K562 (cell line): ENCODE measurements around the gene CCDC174. TPM values are rescaled to one million over a fixed set of nuclear protein-coding genes. Genes with fewer than 3 reads are reported as not detected.
A peak's percentile ranks its signal among the peaks of the same experiment; 100 is the strongest.

ENCODE experiments used
- CBFA2T2 ChIP-seq: fragments of 450-650 bp; conservative IDR thresholded peaks from 2 replicates; pipeline ENCODE4 v1.6.1; 2017; ENCODE audit warnings: mild to moderate bottlenecking
- ELK3 ChIP-seq: fragments of 450-650 bp; formaldehyde crosslinking; IDR thresholded peaks from 2 replicates; pipeline ENCODE4 v1.4.0; 2020; ENCODE audit warnings: mild to moderate bottlenecking
- GATAD2A ChIP-seq: fragments of 450-650 bp; IDR thresholded peaks from 2 replicates; pipeline ENCODE4 v1.6.1; 2017
- HNRNPL ChIP-seq: fragments of 200-400 bp; formaldehyde crosslinking; IDR thresholded peaks from 2 replicates; pipeline ENCODE4 v1.6.1; 2017; ENCODE audit warnings: low read depth, mild to moderate bottlenecking, low read length
- HNRNPLL ChIP-seq: fragments of 200-400 bp; formaldehyde crosslinking; IDR thresholded peaks from 2 replicates; pipeline ENCODE4 v1.6.1; 2017; ENCODE audit warnings: low read length, low read depth, mild to moderate bottlenecking; ENCODE audit not compliant: poor library complexity, severe bottlenecking
- MYC ChIP-seq, 2 experiments: fragments of 250-450 bp in 1 of 2; sonication (Bioruptor Pico) in 1 of 2; IDR thresholded peaks; 2 replicates each; pipeline versions ENCODE4 v1.5.1 to v1.6.1; 2012 to 2021; ENCODE audit warnings: low read depth in 2 of 2, borderline replicate concordance in 1 of 2, improper control_type of control experiment in 1 of 2, low read length in 1 of 2, mild to moderate bottlenecking in 1 of 2, moderate library complexity in 1 of 2
- RBFOX2 ChIP-seq: fragments of 200-400 bp; formaldehyde crosslinking; IDR thresholded peaks from 2 replicates; pipeline ENCODE4 v1.6.1; 2017; ENCODE audit warnings: low read depth, mild to moderate bottlenecking, low read length, moderate library complexity
- RFX1 ChIP-seq: fragments of 450-650 bp; IDR thresholded peaks from 2 replicates; pipeline ENCODE4 v1.6.1; 2016; ENCODE audit warnings: mild to moderate bottlenecking, moderate library complexity
- SMAD4 ChIP-seq: fragments of 250-450 bp; sonication (Bioruptor Pico); conservative IDR thresholded peaks from 2 replicates; pipeline ENCODE4 v1.8.0; 2021; ENCODE audit warnings: inconsistent platforms, mild to moderate bottlenecking, moderate library complexity
- ZBTB1 ChIP-seq: sonication (generic); formaldehyde crosslinking; IDR thresholded peaks from 2 replicates; pipeline ENCODE4 v1.8.1; 2023; ENCODE audit warnings: missing genetic modification reagents, low read depth, mild to moderate bottlenecking, borderline replicate concordance
- ZBTB17 ChIP-seq: fragments of 450-650 bp; formaldehyde crosslinking; IDR thresholded peaks from 2 replicates; pipeline ENCODE4 v1.4.0; 2020; ENCODE audit warnings: mild to moderate bottlenecking
- ZNF274 ChIP-seq: IDR thresholded peaks from 2 replicates; pipeline ENCODE4 v1.6.1; 2011; ENCODE audit warnings: low read depth, mild to moderate bottlenecking, low read length, moderate library complexity, borderline replicate concordance
- polyA plus RNA-seq, 8 experiments: library from polyadenylated mRNA; depleted of rRNA in 4 of 8; stranded (reverse) in 5 of 8; unstranded in 3 of 8; fragments of >200 nt; fragmentation: Nextera tagmentation in 2 of 8; fragmentation: Illumina TruSeq in 1 of 8; extraction: Ambion mirVana in 2 of 8; extraction: Trizol in 1 of 8; gene quantifications; 2 replicates each; pipeline versions ENCODE4 v1.2.1 to v1.2.3, GENCODE V29; 2011 to 2014; ENCODE audit warnings: inconsistent platforms in 1 of 8, missing spikeins in 1 of 8
- total RNA-seq, 7 experiments: library from RNA; depleted of rRNA in 6 of 7; stranded (reverse); fragments of >200 nt in 6 of 7; fragmentation: Illumina TruSeq in 2 of 7; extraction: Trizol in 2 of 7; gene quantifications; 2 replicates each; pipeline versions ENCODE4 v1.2.1 to v1.2.3, GENCODE V29; 2011 to 2021; ENCODE audit warnings: low replicate concordance in 1 of 7
- TF ChIP-seq, protein P1 (sequence below): fragments of 250-450 bp; sonication (Bioruptor Pico); IDR thresholded peaks from 2 replicates; pipeline ENCODE4 v1.4.0; 2020; ENCODE audit warnings: mild to moderate bottlenecking
- TF ChIP-seq, protein P2 (sequence below): fragments of 450-650 bp; IDR thresholded peaks from 2 replicates; pipeline ENCODE4 v1.6.1; 2016; ENCODE audit warnings: low read depth

CCDC174 gene
- total and polyA plus RNA-seq, 9 of the 15 experiments (the other 6 are each of a cell fraction or from before 2014, with no cell fraction given) = 7.4 to 41.0 (median 28.5) TPM

- TF ChIP-seq, protein P1, sequence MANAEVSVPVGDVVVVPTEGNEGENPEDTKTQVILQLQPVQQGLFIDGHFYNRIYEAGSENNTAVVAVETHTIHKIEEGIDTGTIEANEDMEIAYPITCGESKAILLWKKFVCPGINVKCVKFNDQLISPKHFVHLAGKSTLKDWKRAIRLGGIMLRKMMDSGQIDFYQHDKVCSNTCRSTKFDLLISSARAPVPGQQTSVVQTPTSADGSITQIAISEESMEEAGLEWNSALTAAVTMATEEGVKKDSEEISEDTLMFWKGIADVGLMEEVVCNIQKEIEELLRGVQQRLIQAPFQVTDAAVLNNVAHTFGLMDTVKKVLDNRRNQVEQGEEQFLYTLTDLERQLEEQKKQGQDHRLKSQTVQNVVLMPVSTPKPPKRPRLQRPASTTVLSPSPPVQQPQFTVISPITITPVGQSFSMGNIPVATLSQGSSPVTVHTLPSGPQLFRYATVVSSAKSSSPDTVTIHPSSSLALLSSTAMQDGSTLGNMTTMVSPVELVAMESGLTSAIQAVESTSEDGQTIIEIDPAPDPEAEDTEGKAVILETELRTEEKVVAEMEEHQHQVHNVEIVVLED (CRISPR knock-in tag) = peak; percentile 94
- TF ChIP-seq RFX1 = no peak
- TF ChIP-seq GATAD2A = no peak
- TF ChIP-seq, protein P2, sequence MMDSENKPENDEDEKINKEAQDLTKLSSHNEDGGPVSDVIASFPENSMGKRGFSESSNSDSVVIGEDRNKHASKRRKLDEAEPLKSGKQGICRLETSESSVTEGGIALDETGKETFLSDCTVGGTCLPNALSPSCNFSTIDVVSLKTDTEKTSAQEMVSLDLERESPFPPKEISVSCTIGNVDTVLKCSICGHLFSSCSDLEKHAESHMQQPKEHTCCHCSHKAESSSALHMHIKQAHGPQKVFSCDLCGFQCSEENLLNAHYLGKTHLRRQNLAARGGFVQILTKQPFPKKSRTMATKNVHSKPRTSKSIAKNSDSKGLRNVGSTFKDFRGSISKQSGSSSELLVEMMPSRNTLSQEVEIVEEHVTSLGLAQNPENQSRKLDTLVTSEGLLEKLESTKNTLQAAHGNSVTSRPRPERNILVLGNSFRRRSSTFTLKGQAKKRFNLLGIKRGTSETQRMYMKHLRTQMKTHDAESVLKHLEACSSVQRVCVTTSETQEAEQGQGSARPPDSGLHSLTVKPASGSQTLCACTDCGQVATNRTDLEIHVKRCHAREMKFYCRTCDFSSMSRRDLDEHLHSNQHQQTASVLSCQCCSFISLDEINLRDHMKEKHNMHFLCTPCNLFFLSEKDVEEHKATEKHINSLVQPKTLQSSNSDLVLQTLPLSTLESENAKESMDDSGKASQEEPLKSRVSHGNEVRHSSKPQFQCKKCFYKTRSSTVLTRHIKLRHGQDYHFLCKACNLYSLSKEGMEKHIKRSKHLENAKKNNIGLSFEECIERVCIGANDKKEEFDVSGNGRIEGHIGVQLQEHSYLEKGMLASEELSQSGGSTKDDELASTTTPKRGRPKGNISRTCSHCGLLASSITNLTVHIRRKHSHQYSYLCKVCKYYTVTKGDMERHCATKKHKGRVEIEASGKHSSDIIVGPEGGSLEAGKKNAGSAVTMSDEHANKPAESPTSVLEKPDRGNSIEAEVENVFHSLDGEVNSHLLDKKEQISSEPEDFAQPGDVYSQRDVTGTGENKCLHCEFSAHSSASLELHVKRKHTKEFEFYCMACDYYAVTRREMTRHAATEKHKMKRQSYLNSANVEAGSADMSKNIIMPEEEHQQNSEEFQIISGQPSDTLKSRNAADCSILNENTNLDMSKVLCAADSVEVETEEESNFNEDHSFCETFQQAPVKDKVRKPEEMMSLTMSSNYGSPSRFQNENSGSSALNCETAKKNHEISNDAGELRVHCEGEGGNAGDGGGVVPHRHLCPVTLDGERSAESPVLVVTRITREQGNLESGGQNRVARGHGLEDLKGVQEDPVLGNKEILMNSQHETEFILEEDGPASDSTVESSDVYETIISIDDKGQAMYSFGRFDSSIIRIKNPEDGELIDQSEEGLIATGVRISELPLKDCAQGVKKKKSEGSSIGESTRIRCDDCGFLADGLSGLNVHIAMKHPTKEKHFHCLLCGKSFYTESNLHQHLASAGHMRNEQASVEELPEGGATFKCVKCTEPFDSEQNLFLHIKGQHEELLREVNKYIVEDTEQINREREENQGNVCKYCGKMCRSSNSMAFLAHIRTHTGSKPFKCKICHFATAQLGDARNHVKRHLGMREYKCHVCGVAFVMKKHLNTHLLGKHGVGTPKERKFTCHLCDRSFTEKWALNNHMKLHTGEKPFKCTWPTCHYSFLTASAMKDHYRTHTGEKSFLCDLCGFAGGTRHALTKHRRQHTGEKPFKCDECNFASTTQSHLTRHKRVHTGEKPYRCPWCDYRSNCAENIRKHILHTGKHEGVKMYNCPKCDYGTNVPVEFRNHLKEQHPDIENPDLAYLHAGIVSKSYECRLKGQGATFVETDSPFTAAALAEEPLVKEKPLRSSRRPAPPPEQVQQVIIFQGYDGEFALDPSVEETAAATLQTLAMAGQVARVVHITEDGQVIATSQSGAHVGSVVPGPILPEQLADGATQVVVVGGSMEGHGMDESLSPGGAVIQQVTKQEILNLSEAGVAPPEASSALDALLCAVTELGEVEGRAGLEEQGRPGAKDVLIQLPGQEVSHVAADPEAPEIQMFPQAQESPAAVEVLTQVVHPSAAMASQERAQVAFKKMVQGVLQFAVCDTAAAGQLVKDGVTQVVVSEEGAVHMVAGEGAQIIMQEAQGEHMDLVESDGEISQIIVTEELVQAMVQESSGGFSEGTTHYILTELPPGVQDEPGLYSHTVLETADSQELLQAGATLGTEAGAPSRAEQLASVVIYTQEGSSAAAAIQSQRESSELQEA = no peak
- peak; percentile 43; the same call in 1 of the 2 replicates for TF ChIP-seq SMAD4 (CRISPR knock-in tag)
- no peak; the same call in 1 of the 2 replicates for TF ChIP-seq MYC (IDR thresholded peaks at IDR 0.05; ENCODE audit: low read depth, low read length)
- TF ChIP-seq MYC (CRISPR knock-in tag; IDR thresholded peaks at IDR 0.05; ENCODE audit: borderline replicate concordance, low read depth) = no peak
- TF ChIP-seq CBFA2T2 = no peak
- peak; percentile 57 for TF ChIP-seq HNRNPLL
- TF ChIP-seq ZNF274 = no peak
- peak; percentile 87 for TF ChIP-seq RBFOX2
- no peak for TF ChIP-seq ELK3 (CRISPR knock-in tag)
- TF ChIP-seq ZBTB17 (CRISPR knock-in tag) = peak; percentile 87; the same call in 1 of the 2 replicates
- TF ChIP-seq HNRNPL = no peak
- TF ChIP-seq ZBTB1 (CRISPR knock-in tag) = peak; percentile 25; the same call in 1 of the 2 replicates
Measured at GRCh38 chr3:14651440-14652251, at the start of gene CCDC174 (continued).
